Stimulated activated CD8-positive, alpha-beta memory T cell treated with anti-CD3 and anti-CD28 coated beads, Interleukin-4, amount 100 ng/mL, for 24 hours (primary cell): ENCODE results near the gene APH1B.

Experiments used
- DNase-seq: peaks from one replicate; pipeline ENCODE4 v3.0.0-alpha.2; 2020; ENCODE audit warnings: low read depth

APH1B gene

GRCh38 chr15:63252292-63252691 lies 25.1 kb upstream of the APH1B start:
- no peak for DNase-seq

- no peak for DNase-seq
Measured at GRCh38 chr15:63254991-63255390, 22.4 kb upstream of the APH1B start.

GRCh38 chr15:63255489-63255990 lies 21.9 kb upstream of the APH1B start:
- no peak for DNase-seq

GRCh38 chr15:63256433-63257274 lies 20.8 kb upstream of the APH1B start:
- no peak for DNase-seq

- no peak for DNase-seq
Measured at GRCh38 chr15:63258658-63259057, 18.7 kb upstream of the APH1B start.

GRCh38 chr15:63260791-63261190 lies 16.6 kb upstream of the APH1B start:
- no peak for DNase-seq

GRCh38 chr15:63261311-63261710 lies 16.1 kb upstream of the APH1B start:
- no peak for DNase-seq

GRCh38 chr15:63263519-63263918 lies 13.9 kb upstream of the APH1B start:
- DNase-seq: no peak

- DNase-seq: no peak
Measured at GRCh38 chr15:63264688-63265293, 12.6 kb upstream of the APH1B start.

- DNase-seq: no peak
Measured at GRCh38 chr15:63274427-63274826, 3.0 kb upstream of the APH1B start.

GRCh38 chr15:63276342-63277037 lies 915 bp upstream of the APH1B start:
- DNase-seq: no peak

- no peak for DNase-seq
Measured at GRCh38 chr15:63277893-63278456, 570 bp downstream of the APH1B start.

GRCh38 chr15:63283126-63283525 lies 5.7 kb downstream of the APH1B start:
- DNase-seq: no peak

GRCh38 chr15:63284335-63284734 lies 6.9 kb downstream of the APH1B start:
- DNase-seq: no peak

GRCh38 chr15:63287109-63287508 lies 9.7 kb downstream of the APH1B start:
- DNase-seq: no peak

- DNase-seq: no peak
Measured at GRCh38 chr15:63288342-63288741, 10.9 kb downstream of the APH1B start.

GRCh38 chr15:63288778-63289378 lies 11.5 kb downstream of the APH1B start:
- no peak for DNase-seq

- no peak for DNase-seq
Measured at GRCh38 chr15:63291507-63291906, 14.1 kb downstream of the APH1B start.

- DNase-seq: no peak
Measured at GRCh38 chr15:63292241-63292640, 14.8 kb downstream of the APH1B start.

- DNase-seq: no peak
Measured at GRCh38 chr15:63292771-63293170, 15.4 kb downstream of the APH1B start.

- DNase-seq: no peak
Measured at GRCh38 chr15:63294359-63294758, 17.0 kb downstream of the APH1B start.

- no peak for DNase-seq
Measured at GRCh38 chr15:63295341-63295740, 17.9 kb downstream of the APH1B start.
